Ascending aorta (tissue), 2 donors: Measurements from ENCODE around the gene NOD2. TPM values are rescaled to one million over a fixed set of nuclear protein-coding genes. Genes with fewer than 3 reads are reported as not detected.

Source experiments
- DNase-seq, 2 donors: peaks; one replicate each; pipeline ENCODE4 v3.0.0-alpha.2; 2019; ENCODE audit warnings: low spot score in 2 of 2
- H3K27ac ChIP-seq, 2 donors: fragments of 200-600 bp; sonication (generic); one replicate each; pipeline ENCODE4 v1.5.1; 2016 to 2017; ENCODE audit warnings: mild to moderate bottlenecking in 1 of 2
- H3K27me3 ChIP-seq: fragments of 200-600 bp; sonication (generic); one replicate; pipeline ENCODE4 v1.5.1; 2017
- H3K36me3 ChIP-seq, 2 donors: fragments of 200-600 bp; sonication (generic); one replicate each; pipeline ENCODE4 v1.5.1; 2016
- H3K4me1 ChIP-seq, 2 donors: fragments of 200-600 bp; sonication (generic); one replicate each; pipeline ENCODE4 v1.5.1; 2016 to 2017; ENCODE audit warnings: mild to moderate bottlenecking in 1 of 2
- H3K4me3 ChIP-seq, 2 donors: fragments of 200-600 bp; sonication (generic); one replicate each; pipeline ENCODE4 v1.5.1; 2016 to 2017; ENCODE audit warnings: mild to moderate bottlenecking in 1 of 2
- H3K9me3 ChIP-seq, 2 donors: fragments of 200-600 bp; sonication (generic); one replicate each; pipeline ENCODE4 v1.5.1; 2016
- intact Hi-C: fragments of 100-400 bp; cut with DNase I; formaldehyde crosslinking; loops from one replicate; pipeline ENCODE4 v1.15.1; 2023
- total RNA-seq: library from RNA; depleted of rRNA; stranded (reverse); fragments of >200 nt; gene quantifications from one replicate; pipeline ENCODE4 v1.1.0, GENCODE V29; 2016
- TF ChIP-seq, protein P1 (sequence below), 3 experiments: fragments of 200-600 bp in 2 of 3; fragments of 450-650 bp in 1 of 3; sonication (generic) in 2 of 3; IDR thresholded peaks; one replicate each; pipeline ENCODE4 v1.5.1; 2016 to 2019; ENCODE audit warnings: antibody characterized with exemption in 3 of 3, mild to moderate bottlenecking in 1 of 3, moderate library complexity in 1 of 3

The NOD2 gene
- total RNA-seq, 1 donor from 2014 or later: 3.8 TPM

DNA sequence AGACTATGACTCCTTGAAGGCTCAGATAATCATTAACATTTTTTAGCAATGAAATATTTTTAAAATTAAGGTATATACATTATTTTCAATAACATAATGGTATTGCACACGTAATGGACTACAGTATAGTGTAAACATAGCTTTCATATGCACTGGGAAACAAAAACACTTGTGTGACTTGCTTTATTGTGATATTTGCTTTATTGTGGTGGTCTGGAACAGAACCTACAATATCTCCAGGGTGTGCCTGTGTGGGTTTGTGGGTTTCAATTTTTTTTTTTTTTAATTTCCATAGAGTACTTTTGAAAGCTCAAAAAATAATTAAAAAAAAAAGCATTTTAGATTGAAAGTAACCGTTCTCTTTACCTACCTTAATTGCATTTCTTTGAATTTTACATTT lies 73.8 kb downstream of the NOD2 start:
- no peak overlapping the region for H3K4me3 ChIP-seq
- H3K4me1 ChIP-seq: no peaks in the 10 kb centered on the region
- intact Hi-C loops: no loop called here
- H3K36me3 ChIP-seq: peaks cover 12 to 28% of the 10 kb centered on the region in 2 donors
- H3K9me3 ChIP-seq: peaks cover 5 to 9% of the 10 kb centered on the region in 2 donors
- TF ChIP-seq, protein P1, sequence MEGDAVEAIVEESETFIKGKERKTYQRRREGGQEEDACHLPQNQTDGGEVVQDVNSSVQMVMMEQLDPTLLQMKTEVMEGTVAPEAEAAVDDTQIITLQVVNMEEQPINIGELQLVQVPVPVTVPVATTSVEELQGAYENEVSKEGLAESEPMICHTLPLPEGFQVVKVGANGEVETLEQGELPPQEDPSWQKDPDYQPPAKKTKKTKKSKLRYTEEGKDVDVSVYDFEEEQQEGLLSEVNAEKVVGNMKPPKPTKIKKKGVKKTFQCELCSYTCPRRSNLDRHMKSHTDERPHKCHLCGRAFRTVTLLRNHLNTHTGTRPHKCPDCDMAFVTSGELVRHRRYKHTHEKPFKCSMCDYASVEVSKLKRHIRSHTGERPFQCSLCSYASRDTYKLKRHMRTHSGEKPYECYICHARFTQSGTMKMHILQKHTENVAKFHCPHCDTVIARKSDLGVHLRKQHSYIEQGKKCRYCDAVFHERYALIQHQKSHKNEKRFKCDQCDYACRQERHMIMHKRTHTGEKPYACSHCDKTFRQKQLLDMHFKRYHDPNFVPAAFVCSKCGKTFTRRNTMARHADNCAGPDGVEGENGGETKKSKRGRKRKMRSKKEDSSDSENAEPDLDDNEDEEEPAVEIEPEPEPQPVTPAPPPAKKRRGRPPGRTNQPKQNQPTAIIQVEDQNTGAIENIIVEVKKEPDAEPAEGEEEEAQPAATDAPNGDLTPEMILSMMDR (IDR thresholded peaks at IDR 0.05): no peak
- no peaks in the 10 kb centered on the region for H3K27me3 ChIP-seq
- no peak overlapping the region for H3K27ac ChIP-seq
- no peak for DNase-seq

DNA sequence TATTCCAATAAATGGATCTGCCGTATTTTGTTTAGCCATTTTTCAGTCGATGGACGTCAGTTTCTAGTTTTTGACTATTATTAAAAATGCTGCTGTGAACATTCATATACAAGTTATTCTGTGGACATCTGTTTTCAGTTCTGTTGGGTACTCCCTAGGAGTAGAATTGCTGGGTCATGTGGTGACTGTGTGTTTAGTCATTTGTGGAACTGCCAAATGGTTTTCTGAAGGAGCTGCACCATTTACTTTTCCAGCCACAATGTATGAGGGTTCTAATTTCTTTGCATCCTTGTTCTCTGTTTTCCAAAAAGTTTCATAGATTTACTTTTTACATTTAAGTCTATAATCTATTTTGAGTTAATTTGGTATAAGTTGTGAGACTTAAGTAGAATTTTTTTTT lies 78.0 kb downstream of the NOD2 start:
- intact Hi-C loops: no loop called here
- peaks cover 8 to 11% of the 10 kb centered on the region in 2 donors for H3K36me3 ChIP-seq
- H3K27me3 ChIP-seq: no peaks in the 10 kb centered on the region

DNA sequence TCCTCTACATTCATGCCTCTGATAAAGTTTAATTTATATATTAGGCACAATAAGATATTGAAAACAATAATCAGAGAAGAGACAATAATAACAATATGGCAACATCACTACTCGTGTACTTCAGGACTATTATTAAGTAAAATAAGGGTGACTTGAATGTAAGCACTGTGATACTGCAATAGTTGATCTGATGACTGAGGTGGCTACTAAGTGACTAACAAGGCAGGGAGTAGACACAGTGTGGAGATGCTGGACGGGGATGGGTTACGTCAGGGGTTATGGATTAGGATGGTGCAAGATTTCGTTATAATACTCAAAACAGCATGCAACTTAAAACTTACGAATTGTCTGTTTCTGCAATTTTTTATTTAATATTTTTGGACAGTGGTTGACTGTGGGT lies 81.0 kb downstream of the NOD2 start:
- intact Hi-C loops: no loop called here
- H3K27ac ChIP-seq: no peak overlapping the region
- peaks cover 0 to 7% of the 10 kb centered on the region in 2 donors for H3K36me3 ChIP-seq
- no peak for DNase-seq
- no peaks in the 10 kb centered on the region for H3K4me1 ChIP-seq
- H3K9me3 ChIP-seq: no peaks in the 10 kb centered on the region
- TF ChIP-seq, protein P1 (IDR thresholded peaks at IDR 0.05): no peak
- H3K4me3 ChIP-seq: no peak overlapping the region
- no peaks in the 10 kb centered on the region for H3K27me3 ChIP-seq

More for the DNA sequence above, 78.0 kb downstream of the NOD2 start:
- Histone ChIP-seq H3K4me1 (no peaks in the 10 kb centered on the region), H3K4me3 (no peak overlapping the region), H3K27ac (no peak overlapping the region), H3K9me3 (peaks cover 0 to 1% of the 10 kb centered on the region in 2 donors)
- no peak for DNase-seq
- TF ChIP-seq, protein P1 (IDR thresholded peaks at IDR 0.05): no peak

DNA sequence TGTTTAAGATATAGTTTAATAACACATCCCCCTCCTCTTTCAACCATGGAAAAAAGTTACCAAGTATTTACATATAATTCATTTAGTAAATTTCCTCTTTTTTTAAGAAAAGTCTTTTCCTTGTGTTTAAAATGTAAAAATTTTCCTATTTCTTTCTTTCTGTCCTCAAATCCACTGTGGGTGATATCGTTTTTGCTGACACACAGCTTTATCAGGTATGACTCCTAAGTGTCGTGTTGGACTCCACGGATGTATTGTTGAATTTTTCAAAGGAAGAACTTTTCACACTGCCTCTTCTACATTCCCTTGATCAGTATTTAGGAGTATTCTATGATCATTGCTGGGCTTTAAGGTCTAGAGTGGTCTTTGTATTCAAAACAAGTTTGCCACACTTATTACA lies 81.6 kb downstream of the NOD2 start:
- no peak overlapping the region for H3K27ac ChIP-seq
- H3K4me3 ChIP-seq: no peak overlapping the region
- H3K4me1 ChIP-seq: no peaks in the 10 kb centered on the region
- intact Hi-C loops: no loop called here
- no peaks in the 10 kb centered on the region for H3K27me3 ChIP-seq
- DNase-seq: no peak
- H3K36me3 ChIP-seq: peaks cover 4 to 12% of the 10 kb centered on the region in 2 donors
- TF ChIP-seq, protein P1 (IDR thresholded peaks at IDR 0.05): no peak
- H3K9me3 ChIP-seq: no peaks in the 10 kb centered on the region

DNA sequence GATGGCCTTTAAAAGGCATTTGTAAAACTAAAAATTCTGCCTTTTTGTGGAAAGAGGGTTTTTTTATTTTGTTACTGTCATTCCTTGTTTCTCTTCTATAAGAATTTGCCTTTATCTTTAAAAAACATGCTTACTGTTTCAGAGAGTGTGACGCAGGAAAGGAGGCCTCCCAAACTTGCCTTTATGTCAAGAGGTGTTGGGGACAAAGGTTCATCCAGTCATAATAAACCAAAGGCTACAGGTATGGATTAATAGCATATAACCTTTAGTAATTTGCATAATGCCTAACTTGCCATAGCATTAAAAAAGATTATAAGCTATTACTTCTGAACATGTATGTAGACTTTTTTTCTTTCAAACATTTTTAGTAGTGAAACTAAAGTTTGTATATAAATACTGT lies 82.6 kb downstream of the NOD2 start:
- intact Hi-C loops: no loop called here
- H3K9me3 ChIP-seq: no peaks in the 10 kb centered on the region
- H3K4me1 ChIP-seq: no peaks in the 10 kb centered on the region
- DNase-seq: no peak
- H3K4me3 ChIP-seq: no peak overlapping the region
- H3K27ac ChIP-seq: no peak overlapping the region
- TF ChIP-seq, protein P1 (IDR thresholded peaks at IDR 0.05): no peak
- no peaks in the 10 kb centered on the region for H3K27me3 ChIP-seq
- H3K36me3 ChIP-seq: peaks cover 10 to 23% of the 10 kb centered on the region in 2 donors
